ENCODE data around the gene VAMP2.

The VAMP2 gene

GRCh38 chr17:8156246-8156992 is 6.3 kb downstream of the VAMP2 start:
- in situ Hi-C loops (cut with HindIII; ENCODE audit: low sequenced_read_pairs), result no loop called here

GRCh38 chr17:8155996-8156245 is 6.8 kb downstream of the VAMP2 start:
- in situ Hi-C loops (cut with HindIII; ENCODE audit: low sequenced_read_pairs), result no loop called here

GRCh38 chr17:8155231-8155995 is 7.3 kb downstream of the VAMP2 start:
- in situ Hi-C loops (cut with HindIII; ENCODE audit: low sequenced_read_pairs), result no loop called here

- in situ Hi-C loops (cut with HindIII; ENCODE audit: low sequenced_read_pairs), result no loop called here
Observed at GRCh38 chr17:8154608-8155155, 8.1 kb downstream of the VAMP2 start.

- in situ Hi-C loops (cut with HindIII; ENCODE audit: low sequenced_read_pairs), result no loop called here
Observed at GRCh38 chr17:8153957-8154607, 8.7 kb downstream of the VAMP2 start.

GRCh38 chr17:8153525-8153956 is 9.2 kb downstream of the VAMP2 start:
- in situ Hi-C loops (cut with HindIII; ENCODE audit: low sequenced_read_pairs), result no loop called here

- in situ Hi-C loops (cut with HindIII; ENCODE audit: low sequenced_read_pairs), result no loop called here
Observed at GRCh38 chr17:8153031-8153451, 9.7 kb downstream of the VAMP2 start.

- in situ Hi-C loops (cut with HindIII; ENCODE audit: low sequenced_read_pairs), result no loop called here
Observed at GRCh38 chr17:8152112-8152775, 10.5 kb downstream of the VAMP2 start, which contains the start of gene PER1. Gene PER1, minus strand, starts transcription at chr17:8152404. Its CDS starts 1,698 bp downstream, at chr17:8150706.

- in situ Hi-C loops (cut with HindIII; ENCODE audit: low sequenced_read_pairs), result no loop called here
Observed at GRCh38 chr17:8151641-8152111, 11.1 kb downstream of the VAMP2 start.

- in situ Hi-C loops (cut with HindIII; ENCODE audit: low sequenced_read_pairs), result no loop called here
Observed at GRCh38 chr17:8151120-8151640, 11.6 kb downstream of the VAMP2 start.

GRCh38 chr17:8150194-8151119 is 12.3 kb downstream of the VAMP2 start:
- in situ Hi-C loops (cut with HindIII; ENCODE audit: low sequenced_read_pairs), result no loop called here

- in situ Hi-C loops (cut with HindIII; ENCODE audit: low sequenced_read_pairs), result no loop called here
Observed at GRCh38 chr17:8149419-8150193, 13.1 kb downstream of the VAMP2 start.

GRCh38 chr17:8148560-8148959 is 14.2 kb downstream of the VAMP2 start:
- in situ Hi-C loops (cut with HindIII; ENCODE audit: low sequenced_read_pairs), result no loop called here

GRCh38 chr17:8147805-8148404 is 14.8 kb downstream of the VAMP2 start:
- in situ Hi-C loops (cut with HindIII; ENCODE audit: low sequenced_read_pairs), result no loop called here

- in situ Hi-C loops (cut with HindIII; ENCODE audit: low sequenced_read_pairs), result no loop called here
Observed at GRCh38 chr17:8147141-8147804, 15.5 kb downstream of the VAMP2 start.

- in situ Hi-C loops (cut with HindIII; ENCODE audit: low sequenced_read_pairs), result no loop called here
Observed at GRCh38 chr17:8146381-8147140, 16.2 kb downstream of the VAMP2 start.

GRCh38 chr17:8145811-8146210 is 16.9 kb downstream of the VAMP2 start:
- in situ Hi-C loops (cut with HindIII; ENCODE audit: low sequenced_read_pairs), result no loop called here

Data from endothelial cell of hepatic sinusoid (primary cell).